Omental fat pad (tissue), 4 donors: Measurements from ENCODE around the gene ATP2B1. TPM values are rescaled to one million over a fixed set of nuclear protein-coding genes. Genes with fewer than 3 reads are reported as not detected.

Experiments
- ATAC-seq: fragments of 150-250 bp; one replicate; pipeline ENCODE4 v1.9.1; 2016; ENCODE audit warnings: mild to moderate bottlenecking, moderate library complexity; ENCODE audit not compliant: low FRiP score
- DNase-seq: peaks from one replicate; pipeline ENCODE4 v3.0.0-alpha.2; 2019; ENCODE audit warnings: low spot score
- total RNA-seq, 4 donors: library from RNA; depleted of rRNA; stranded (reverse); fragments of >200 nt; gene quantifications; one replicate each; pipeline ENCODE4 v1.1.0, GENCODE V29; 2016
- TF ChIP-seq, protein P1 (sequence below), 3 donors: fragments of 450-650 bp; IDR thresholded peaks; one replicate each; pipeline ENCODE4 v1.5.1; 2016 to 2017; ENCODE audit warnings: antibody characterized with exemption in 3 of 3, mild to moderate bottlenecking in 3 of 3, moderate library complexity in 2 of 3

The ATP2B1 gene
- total RNA-seq, 4 donors from 2014 or later: 29.5 to 116 (median 68.4) TPM

DNA sequence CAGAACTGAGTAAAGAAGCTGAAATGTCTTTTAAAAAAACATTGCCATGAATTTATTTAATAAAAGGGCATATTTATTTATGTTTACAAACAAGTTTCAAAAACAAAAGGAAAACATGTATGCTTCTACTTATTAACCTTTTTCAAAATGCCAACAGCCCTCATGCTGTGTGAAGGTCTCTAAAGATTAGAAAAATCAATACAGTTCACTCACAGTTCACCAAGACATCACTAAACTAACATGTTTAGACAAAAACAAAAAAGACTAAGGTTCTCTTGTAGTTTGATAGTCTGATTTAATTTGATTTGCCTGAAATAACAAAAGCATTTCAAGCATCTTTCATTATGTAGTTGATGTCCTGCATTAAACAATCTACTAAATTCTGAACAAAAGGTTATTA lies 118.9 kb downstream of the ATP2B1 start:
- no peak for DNase-seq
- ATAC-seq: no peak
- TF ChIP-seq, protein P1, sequence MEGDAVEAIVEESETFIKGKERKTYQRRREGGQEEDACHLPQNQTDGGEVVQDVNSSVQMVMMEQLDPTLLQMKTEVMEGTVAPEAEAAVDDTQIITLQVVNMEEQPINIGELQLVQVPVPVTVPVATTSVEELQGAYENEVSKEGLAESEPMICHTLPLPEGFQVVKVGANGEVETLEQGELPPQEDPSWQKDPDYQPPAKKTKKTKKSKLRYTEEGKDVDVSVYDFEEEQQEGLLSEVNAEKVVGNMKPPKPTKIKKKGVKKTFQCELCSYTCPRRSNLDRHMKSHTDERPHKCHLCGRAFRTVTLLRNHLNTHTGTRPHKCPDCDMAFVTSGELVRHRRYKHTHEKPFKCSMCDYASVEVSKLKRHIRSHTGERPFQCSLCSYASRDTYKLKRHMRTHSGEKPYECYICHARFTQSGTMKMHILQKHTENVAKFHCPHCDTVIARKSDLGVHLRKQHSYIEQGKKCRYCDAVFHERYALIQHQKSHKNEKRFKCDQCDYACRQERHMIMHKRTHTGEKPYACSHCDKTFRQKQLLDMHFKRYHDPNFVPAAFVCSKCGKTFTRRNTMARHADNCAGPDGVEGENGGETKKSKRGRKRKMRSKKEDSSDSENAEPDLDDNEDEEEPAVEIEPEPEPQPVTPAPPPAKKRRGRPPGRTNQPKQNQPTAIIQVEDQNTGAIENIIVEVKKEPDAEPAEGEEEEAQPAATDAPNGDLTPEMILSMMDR (IDR thresholded peaks at IDR 0.05): no peak

DNA sequence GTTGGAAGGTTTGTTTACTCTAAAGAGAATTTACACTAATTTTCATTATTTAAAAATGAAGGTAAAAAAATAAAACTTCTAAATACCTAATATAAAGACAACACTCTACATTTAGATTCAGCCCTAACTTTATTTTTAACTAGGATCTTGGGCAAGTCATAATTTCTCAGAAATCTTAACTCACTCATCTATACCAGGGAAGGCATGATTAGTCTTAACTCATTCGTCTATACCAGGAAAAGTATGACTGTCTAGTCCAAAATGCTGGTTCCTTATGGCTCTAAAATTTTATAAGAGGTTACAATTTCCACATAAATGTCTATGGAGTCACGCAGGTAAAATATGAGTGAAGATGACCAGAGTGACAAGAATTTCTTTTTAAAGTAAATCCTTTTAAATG lies 130.1 kb downstream of the ATP2B1 start:
- TF ChIP-seq, protein P1 (IDR thresholded peaks at IDR 0.05): no peak
- ATAC-seq: no peak
- DNase-seq: no peak

DNA sequence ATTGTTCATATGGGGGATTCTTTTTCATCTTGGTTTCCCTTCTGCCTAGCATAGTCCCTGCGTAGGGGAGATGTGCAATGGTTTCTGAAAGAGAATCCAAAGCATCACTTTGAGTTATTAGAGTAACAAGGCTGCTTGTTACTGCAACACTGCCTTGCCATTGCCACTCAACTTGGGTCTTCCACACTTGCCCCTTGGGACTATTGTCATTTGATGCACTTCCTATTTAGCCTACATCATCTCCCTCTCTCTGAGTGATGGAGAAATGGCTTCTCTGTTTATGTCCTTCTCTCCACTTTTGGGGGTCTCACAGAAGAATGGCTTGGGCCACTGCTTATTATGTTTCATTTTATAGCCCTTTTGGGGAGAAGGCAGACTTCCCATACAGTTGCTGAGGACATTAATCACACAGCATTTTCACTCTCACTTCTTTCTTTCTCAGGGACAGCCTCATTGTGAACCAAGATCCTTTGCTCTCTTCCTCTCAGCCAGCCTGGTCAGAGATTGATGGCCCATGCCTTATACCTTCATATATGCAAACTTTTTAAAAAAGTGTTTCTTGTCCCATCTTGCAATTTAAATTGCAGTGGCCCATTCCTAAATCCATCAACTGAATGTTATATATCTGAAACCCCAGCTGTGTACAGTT lies 131.9 kb downstream of the ATP2B1 start:
- DNase-seq: no peak
- TF ChIP-seq, protein P1 (IDR thresholded peaks at IDR 0.05): no peak
- no peak for ATAC-seq

DNA sequence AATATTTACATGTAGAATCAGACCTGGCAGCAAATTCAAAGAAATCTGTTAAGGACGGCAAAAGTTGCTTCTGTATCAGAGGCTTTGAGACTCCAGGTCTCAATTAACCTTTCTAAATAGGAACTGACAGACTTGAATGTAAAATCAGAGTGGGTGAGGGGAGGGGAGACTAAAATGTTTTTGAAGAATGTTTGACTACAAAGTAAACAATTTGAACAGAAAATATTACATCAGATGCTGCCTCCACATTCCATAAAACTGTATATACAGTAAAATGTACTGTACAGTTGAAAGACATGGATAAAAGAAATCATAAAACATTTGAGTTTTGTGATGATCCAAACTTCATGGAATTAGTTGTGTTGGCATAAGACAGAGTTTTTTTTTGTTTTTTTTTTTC lies 133.3 kb downstream of the ATP2B1 start:
- no peak for DNase-seq
- TF ChIP-seq, protein P1 (IDR thresholded peaks at IDR 0.05): no peak
- ATAC-seq: no peak

DNA sequence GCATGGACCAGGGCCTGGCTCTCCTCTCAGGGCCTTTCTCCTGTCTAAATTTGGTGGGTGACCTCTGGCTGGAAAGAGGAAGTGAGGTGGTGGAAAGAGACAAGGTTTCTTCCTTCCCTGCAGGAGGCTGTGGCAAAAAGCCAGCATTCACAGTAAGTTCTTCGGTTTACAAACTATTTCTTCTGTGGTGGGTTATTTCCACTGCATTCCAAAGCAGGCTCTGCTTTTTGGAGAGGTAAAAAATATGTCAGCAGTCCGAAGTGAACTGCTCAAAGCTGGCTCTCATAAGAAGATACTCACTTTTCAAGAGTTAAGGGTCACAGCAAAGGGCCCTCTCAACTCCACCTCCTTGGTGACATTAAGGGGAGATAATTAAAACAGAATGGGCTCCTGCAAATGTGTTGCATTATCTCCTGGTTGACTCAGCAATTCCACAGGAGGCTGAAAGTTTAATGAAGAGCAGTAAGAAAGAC lies 133.9 kb downstream of the ATP2B1 start:
- ATAC-seq (no peak), DNase-seq (no peak)
- TF ChIP-seq, protein P1 (IDR thresholded peaks at IDR 0.05): no peak

DNA sequence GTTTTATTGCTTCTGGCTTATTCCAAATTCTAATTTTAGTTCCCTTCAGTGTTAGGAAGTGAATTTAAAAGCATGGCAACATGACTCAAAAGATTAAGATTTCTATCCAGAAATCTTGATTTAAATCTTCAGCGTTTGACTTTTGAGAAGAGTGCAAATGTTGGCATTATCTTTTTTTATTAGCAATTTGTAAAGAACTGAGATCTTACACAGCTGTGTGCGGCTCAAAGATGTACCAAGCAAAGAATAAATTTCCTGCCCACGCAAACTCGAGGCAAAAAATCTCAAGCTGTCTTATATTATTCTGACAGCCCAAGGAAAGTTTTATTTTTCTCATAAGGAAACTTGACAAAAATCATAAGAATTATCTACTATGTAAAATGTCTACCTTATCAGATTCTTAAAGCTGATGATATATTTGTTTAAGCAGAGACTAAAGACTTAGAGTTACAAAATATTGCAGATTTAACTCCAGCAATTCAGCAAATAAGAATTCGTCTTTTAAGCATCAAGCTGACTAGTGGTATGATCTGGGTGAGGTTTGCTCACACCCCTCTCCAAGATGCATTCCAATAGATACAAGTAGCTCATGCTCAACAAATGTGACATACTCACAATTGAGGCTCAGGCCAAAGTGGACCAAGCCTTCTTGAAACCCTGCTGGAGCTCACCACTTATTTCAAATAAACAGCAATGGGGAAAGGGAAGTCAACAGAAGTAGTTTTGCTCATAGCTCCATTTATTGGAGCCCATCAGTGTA lies 135.4 kb downstream of the ATP2B1 start:
- DNase-seq (no peak), ATAC-seq (no peak)
- TF ChIP-seq, protein P1 (IDR thresholded peaks at IDR 0.05): no peak
